HepG2 (cell line): ENCODE results near the gene EFCAB8.

Experiments
- ELF4 ChIP-seq: sonication (generic); formaldehyde crosslinking; IDR thresholded peaks from 2 replicates; pipeline ENCODE4 v1.5.0; 2020; ENCODE audit warnings: missing genetic modification reagents, mild to moderate bottlenecking, moderate library complexity, borderline replicate concordance
- RFX5 ChIP-seq: IDR thresholded peaks from 2 replicates; pipeline ENCODE4 v1.6.1; 2011; ENCODE audit warnings: low read depth, low read length, improper control_type of control experiment
- ZNF772 ChIP-seq: sonication (generic); formaldehyde crosslinking; IDR thresholded peaks from 2 replicates; pipeline ENCODE4 v1.5.0; 2020; ENCODE audit warnings: mild to moderate bottlenecking, missing genetic modification reagents
- ZNF816 ChIP-seq: sonication (generic); formaldehyde crosslinking; IDR thresholded peaks from 2 replicates; pipeline ENCODE4 v1.8.0; 2022; ENCODE audit warnings: missing genetic modification reagents, mild to moderate bottlenecking, borderline replicate concordance
- TF ChIP-seq, protein P1 (sequence below): sonication (generic); formaldehyde crosslinking; IDR thresholded peaks from 2 replicates; pipeline ENCODE4 v1.4.0; 2020; ENCODE audit warnings: low read depth, missing genetic modification reagents
- TF ChIP-seq, protein P2 (sequence below): IDR thresholded peaks from 2 replicates; pipeline ENCODE4 v1.6.1; 2012; ENCODE audit warnings: inconsistent platforms

DNA sequence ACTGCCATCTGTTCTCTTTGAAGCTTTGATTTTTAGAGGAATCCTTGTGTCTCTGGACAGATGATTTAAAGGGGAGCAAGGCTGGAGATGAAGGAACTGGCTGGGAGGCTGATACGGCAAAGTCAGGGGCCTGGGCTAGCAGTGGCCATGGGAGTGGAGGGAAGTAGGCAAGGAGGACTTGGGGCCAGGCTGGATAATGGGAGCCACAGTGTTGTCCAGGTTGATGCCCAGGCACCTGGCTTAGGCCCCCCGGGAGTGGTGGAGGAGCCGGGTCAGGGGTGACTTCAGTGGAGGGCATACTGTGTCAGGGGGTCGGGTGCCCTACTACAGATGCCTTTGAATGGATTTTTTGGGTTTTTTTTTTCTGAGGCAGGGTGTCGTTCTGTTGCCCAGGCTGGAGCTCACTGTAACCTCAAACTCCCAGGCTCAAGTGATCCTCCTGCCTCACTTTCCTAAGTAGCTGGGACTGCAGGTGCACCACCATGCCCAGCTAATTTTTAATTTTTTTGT, 45.0 kb downstream of the EFCAB8 start:
- TF ChIP-seq ZNF772 (CRISPR knock-in tag) (no peak), ZNF816 (CRISPR knock-in tag) (no peak), ELF4 (no peak), RFX5 (no peak)
- TF ChIP-seq, protein P1, sequence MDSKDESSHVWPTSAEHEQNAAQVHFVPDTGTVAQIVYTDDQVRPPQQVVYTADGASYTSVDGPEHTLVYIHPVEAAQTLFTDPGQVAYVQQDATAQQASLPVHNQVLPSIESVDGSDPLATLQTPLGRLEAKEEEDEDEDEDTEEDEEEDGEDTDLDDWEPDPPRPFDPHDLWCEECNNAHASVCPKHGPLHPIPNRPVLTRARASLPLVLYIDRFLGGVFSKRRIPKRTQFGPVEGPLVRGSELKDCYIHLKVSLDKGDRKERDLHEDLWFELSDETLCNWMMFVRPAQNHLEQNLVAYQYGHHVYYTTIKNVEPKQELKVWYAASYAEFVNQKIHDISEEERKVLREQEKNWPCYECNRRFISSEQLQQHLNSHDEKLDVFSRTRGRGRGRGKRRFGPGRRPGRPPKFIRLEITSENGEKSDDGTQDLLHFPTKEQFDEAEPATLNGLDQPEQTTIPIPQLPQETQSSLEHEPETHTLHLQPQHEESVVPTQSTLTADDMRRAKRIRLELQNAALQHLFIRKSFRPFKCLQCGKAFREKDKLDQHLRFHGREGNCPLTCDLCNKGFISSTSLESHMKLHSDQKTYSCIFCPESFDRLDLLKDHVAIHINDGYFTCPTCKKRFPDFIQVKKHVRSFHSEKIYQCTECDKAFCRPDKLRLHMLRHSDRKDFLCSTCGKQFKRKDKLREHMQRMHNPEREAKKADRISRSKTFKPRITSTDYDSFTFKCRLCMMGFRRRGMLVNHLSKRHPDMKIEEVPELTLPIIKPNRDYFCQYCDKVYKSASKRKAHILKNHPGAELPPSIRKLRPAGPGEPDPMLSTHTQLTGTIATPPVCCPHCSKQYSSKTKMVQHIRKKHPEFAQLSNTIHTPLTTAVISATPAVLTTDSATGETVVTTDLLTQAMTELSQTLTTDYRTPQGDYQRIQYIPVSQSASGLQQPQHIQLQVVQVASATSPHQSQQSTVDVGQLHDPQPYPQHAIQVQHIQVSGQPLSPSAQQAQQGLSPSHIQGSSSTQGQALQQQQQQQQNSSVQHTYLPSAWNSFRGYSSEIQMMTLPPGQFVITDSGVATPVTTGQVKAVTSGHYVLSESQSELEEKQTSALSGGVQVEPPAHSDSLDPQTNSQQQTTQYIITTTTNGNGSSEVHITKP: no peak
- TF ChIP-seq, protein P2, sequence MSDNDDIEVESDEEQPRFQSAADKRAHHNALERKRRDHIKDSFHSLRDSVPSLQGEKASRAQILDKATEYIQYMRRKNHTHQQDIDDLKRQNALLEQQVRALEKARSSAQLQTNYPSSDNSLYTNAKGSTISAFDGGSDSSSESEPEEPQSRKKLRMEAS: no peak
